HepG2 (cell line): ENCODE results near the gene IRGQ. TPM values are rescaled to one million over a fixed set of nuclear protein-coding genes. Genes with fewer than 3 reads are reported as not detected.
A peak's percentile ranks its signal among the peaks of the same experiment; 100 is the strongest.

Experiments used
- ATAC-seq: fragments of 200-7000 bp; cut with Tn5 transposase; 3 replicates; pipeline ENCODE4 v1.9.1; 2020; ENCODE audit warnings: mild to moderate bottlenecking, moderate library complexity
- BruUV-seq: library from RNA; stranded (reverse); fragments of 400-500 nt; replicated peaks from 2 replicates; lab custom pipeline; 2021; lab: Mats Ljungman, UMichigan
- CTCF ChIA-PET: fragments of 300-600 bp; formaldehyde crosslinking; extraction: SDS; loops from one replicate; lab custom pipeline; 2021; ENCODE audit warnings: low total read pairs, inconsistent platforms, low intra/inter-chr PET ratio; lab: Yijun Ruan, JAX
- POLR2A ChIA-PET: fragments of 350-600 bp; sonication (Branson Sonifier 250); formaldehyde crosslinking; loops from one replicate; lab custom pipeline; 2020; ENCODE audit warnings: antibody characterized with exemption, inconsistent platforms; lab: Yijun Ruan, JAX
- DNase-seq: peaks from one replicate; pipeline ENCODE4 v3.0.0-alpha.2; 2015; ENCODE audit warnings: low spot score
- FAIRE-seq: peaks from 3 replicates; lab custom pipeline; 2011; peaks lifted over from hg19 to GRCh38; lab: Jason Lieb, UNC
- H2AFZ ChIP-seq: one replicate; pipeline ENCODE4 v1.6.1; 2011; ENCODE audit warnings: low read length, inconsistent platforms
- H3K27ac ChIP-seq: fragments of 300-600 bp; 3 replicates; pipeline ENCODE4 v1.8.0; 2011; ENCODE audit warnings: mixed run types, mild to moderate bottlenecking, mixed read lengths, low read length, inconsistent platforms; ENCODE audit not compliant: insufficient read depth; ENCODE audit errors: extremely low read length
- H3K27me3 ChIP-seq, 2 experiments: fragments of 200-600 bp in 1 of 2; 2 replicates in 1 of 2; 3 replicates in 1 of 2; pipeline versions ENCODE4 v1.6.0 to v1.8.0; 2011; ENCODE audit warnings: low read length in 2 of 2, mild to moderate bottlenecking in 2 of 2, moderate library complexity in 2 of 2, inconsistent platforms in 1 of 2; ENCODE audit not compliant: insufficient read depth in 2 of 2, control insufficient read depth in 1 of 2
- H3K36me3 ChIP-seq, 2 experiments: fragments of 200-600 bp in 1 of 2; replicated peaks in 1 of 2; 2 replicates in 1 of 2; 3 replicates in 1 of 2; pipeline versions ENCODE4 v1.5.1 to v1.8.0; 2011; ENCODE audit warnings: low read length in 2 of 2, inconsistent platforms in 1 of 2; ENCODE audit not compliant: insufficient read depth in 2 of 2, control insufficient read depth in 1 of 2
- H3K4me1 ChIP-seq: 2 replicates; pipeline ENCODE4 v1.5.1; 2012; ENCODE audit warnings: low read length, inconsistent platforms; ENCODE audit not compliant: insufficient read depth
- H3K4me2 ChIP-seq: 2 replicates; pipeline ENCODE4 v1.6.0; 2011; ENCODE audit warnings: low read depth, low read length, inconsistent platforms
- H3K4me3 ChIP-seq, 3 experiments: fragments of 200-600 bp in 1 of 3; sonication (generic), shearing (Covaris generic) in 1 of 3; replicated peaks in 1 of 3; 2 replicates each; pipeline ENCODE4 v1.5.1; 2011 to 2016; ENCODE audit warnings: low read length in 3 of 3, inconsistent platforms in 2 of 3, low read depth in 2 of 3, mild to moderate bottlenecking in 2 of 3, control low read depth in 1 of 3, mixed read lengths in 1 of 3; ENCODE audit not compliant: insufficient read depth in 1 of 3
- H3K79me2 ChIP-seq: one replicate; pipeline ENCODE4 v1.6.1; 2011; ENCODE audit warnings: low read length, inconsistent platforms; ENCODE audit not compliant: insufficient read depth
- H3K9ac ChIP-seq: 2 replicates; pipeline ENCODE4 v1.6.0; 2011; ENCODE audit warnings: mild to moderate bottlenecking, low read depth, low read length, inconsistent platforms; ENCODE audit not compliant: insufficient read depth
- H3K9me3 ChIP-seq: 2 replicates; pipeline ENCODE4 v1.5.1; 2012; ENCODE audit warnings: mild to moderate bottlenecking, low read length
- H4K20me1 ChIP-seq: 2 replicates; pipeline ENCODE4 v1.6.0; 2011; ENCODE audit warnings: inconsistent platforms, mild to moderate bottlenecking, low read length, moderate library complexity; ENCODE audit not compliant: insufficient read depth
- ADNP ChIP-seq: sonication (generic); formaldehyde crosslinking; IDR thresholded peaks from 2 replicates; pipeline ENCODE4 v1.4.0; 2020; ENCODE audit warnings: missing genetic modification reagents
- CBFB ChIP-seq: sonication (generic); formaldehyde crosslinking; IDR thresholded peaks from 2 replicates; pipeline ENCODE4 v1.4.0; 2020; ENCODE audit warnings: missing genetic modification reagents
- CREB1 ChIP-seq, 2 experiments: fragments of 450-650 bp in 1 of 2; IDR thresholded peaks; 2 replicates each; pipeline ENCODE4 v1.6.1; 2016 to 2017; ENCODE audit warnings: control low read depth in 1 of 2, mild to moderate bottlenecking in 1 of 2, missing compliant biosample characterization in 1 of 2, missing genetic modification characterization in 1 of 2
- GTF3A ChIP-seq: sonication (generic); formaldehyde crosslinking; conservative IDR thresholded peaks from 2 replicates; pipeline ENCODE4 v1.4.0; 2020; ENCODE audit warnings: mild to moderate bottlenecking, missing genetic modification reagents
- HMGXB4 ChIP-seq, 2 experiments: sonication (generic) in 1 of 2; formaldehyde crosslinking in 1 of 2; IDR thresholded peaks; 2 replicates each; pipeline versions ENCODE4 v1.4.0 to v1.6.1; 2018 to 2020; ENCODE audit warnings: missing genetic modification reagents in 2 of 2, borderline replicate concordance in 1 of 2, low read depth in 1 of 2, mild to moderate bottlenecking in 1 of 2, missing biosample characterization in 1 of 2
- HNF1A ChIP-seq, 2 experiments: sonication (generic) in 1 of 2; formaldehyde crosslinking in 1 of 2; IDR thresholded peaks; 2 replicates each; pipeline versions ENCODE4 v1.4.0 to v1.6.1; 2016 to 2020; ENCODE audit warnings: borderline replicate concordance in 1 of 2, low read depth in 1 of 2, mild to moderate bottlenecking in 1 of 2, missing genetic modification reagents in 1 of 2
- ISL2 ChIP-seq: sonication (generic); formaldehyde crosslinking; IDR thresholded peaks from 2 replicates; pipeline ENCODE4 v1.5.0; 2020; ENCODE audit warnings: missing genetic modification reagents
- MLX ChIP-seq: IDR thresholded peaks from 2 replicates; pipeline ENCODE4 v1.6.1; 2016
- MXI1 ChIP-seq: IDR thresholded peaks from 3 replicates; pipeline ENCODE4 v1.6.1; 2012; ENCODE audit warnings: low read depth, low read length, inconsistent platforms, borderline replicate concordance
- NFRKB ChIP-seq: fragments of 450-650 bp; IDR thresholded peaks from 2 replicates; pipeline ENCODE4 v1.6.1; 2017
- RFX3 ChIP-seq: IDR thresholded peaks from 2 replicates; pipeline ENCODE4 v1.6.1; 2016; ENCODE audit warnings: missing biosample characterization, missing genetic modification reagents
- RFX5 ChIP-seq: IDR thresholded peaks from 2 replicates; pipeline ENCODE4 v1.6.1; 2011; ENCODE audit warnings: low read depth, low read length, improper control_type of control experiment
- SNRNP70 ChIP-seq: fragments of 200-400 bp; formaldehyde crosslinking; IDR thresholded peaks from 2 replicates; pipeline ENCODE4 v1.6.1; 2017; ENCODE audit warnings: mild to moderate bottlenecking, low read depth, low read length, moderate library complexity
- TAF1 ChIP-seq: sonication (generic); formaldehyde crosslinking; IDR thresholded peaks from 2 replicates; pipeline ENCODE4 v1.4.0; 2020; ENCODE audit warnings: missing genetic modification reagents
- THYN1 ChIP-seq: sonication (generic); formaldehyde crosslinking; IDR thresholded peaks from 2 replicates; pipeline ENCODE4 v1.8.1; 2023; ENCODE audit warnings: low read depth, mild to moderate bottlenecking, moderate library complexity, missing genetic modification reagents, borderline replicate concordance
- ZBTB38 ChIP-seq: sonication (generic); formaldehyde crosslinking; IDR thresholded peaks from 2 replicates; pipeline ENCODE4 v1.5.1; 2020; ENCODE audit warnings: mild to moderate bottlenecking, missing genetic modification reagents
- ZNF354B ChIP-seq: sonication (generic); formaldehyde crosslinking; IDR thresholded peaks from 2 replicates; pipeline ENCODE4 v1.8.0; 2022; ENCODE audit warnings: mild to moderate bottlenecking, missing genetic modification reagents
- WGBS: methylation state at CpG from one replicate; pipeline ENCODE4 v1.1.6; 2017; ENCODE audit warnings: low lambda C conversion rate; 5-methylcytosine and 5-hydroxymethylcytosine counted together
- in situ Hi-C: cut with HindIII; loops from 2 replicates; pipeline ENCODE4 v1.10.0; 2017; ENCODE audit warnings: low pct_unique_long_range_greater_than_20kb; ENCODE audit not compliant: extremely low pct_ligation_motif_present
- intact Hi-C: fragments of 100-400 bp; cut with micrococcal nuclease; formaldehyde crosslinking; loops from one replicate; pipeline ENCODE4 v1.10.0; 2022; ENCODE audit not compliant: unreplicated experiment
- polyA plus RNA-seq, 8 experiments: library from polyadenylated mRNA; depleted of rRNA in 3 of 8; stranded (reverse) in 7 of 8; unstranded in 1 of 8; fragments of >200 nt; fragmentation: Illumina TruSeq in 4 of 8; extraction: Trizol in 4 of 8; gene quantifications; 2 replicates each; pipeline versions ENCODE4 v1.2.1 to v1.2.3, GENCODE V29; 2011 to 2016; ENCODE audit warnings: low read depth in 4 of 8, missing spikeins in 1 of 8, mixed read lengths in 1 of 8; ENCODE audit not compliant: insufficient read depth in 1 of 8
- total RNA-seq, 5 experiments: library from RNA; depleted of rRNA; stranded (reverse); fragments of >200 nt; fragmentation: Illumina TruSeq; extraction: Trizol; gene quantifications; 2 replicates each; pipeline ENCODE4 v1.2.3, GENCODE V29; 2016; ENCODE audit warnings: low read depth in 1 of 5

Gene IRGQ
- total and polyA plus RNA-seq, 2 of the 13 experiments (the other 11 are each of a cell fraction or from before 2014, with no cell fraction given), result 11.6 to 12.4 TPM

- Histone ChIP-seq H3K27ac (peak within 1 kb of the TSS; percentile 72), H4K20me1 (no peaks in the 10 kb centered on the region), H3K79me2 (peaks cover 8% of the 10 kb centered on the region), H3K4me3 (peak within 1 kb of the TSS; percentile 87 to 92 (median 89)), H3K36me3 (peaks cover 0 to 1% of the 10 kb centered on the region in 2 experiments; a peak in 1 of 5 replicates), H3K4me1 (peaks cover 19% of the 10 kb centered on the region; the same call in 1 of the 2 replicates), H3K9ac (peak within 1 kb of the TSS; percentile 88), H2AFZ (peak within 1 kb of the TSS; percentile 31), H3K27me3 (no peaks in the 10 kb centered on the region; a peak in 1 of 5 replicates), H3K9me3 (no peaks in the 10 kb centered on the region), H3K4me2 (peak within 1 kb of the TSS; percentile 93)
- no TSS peak for BruUV-seq
- ATAC-seq, result peak; percentile 97
- peak; percentile 96 for DNase-seq
- in situ Hi-C loops (no loop called here), intact Hi-C loops (loop anchor here (1.0 kb wide), 1 partner anchor 21 kb away; the partner anchor contains the start of genes IRGQ and ZNF576)
- ChIA-PET POLR2A (interaction anchor here (1.4 to 1.8 kb wide), 2 partner anchors 20 to 21 kb away, joined by 3 to 6 read pairs; partner anchors contain the start of genes IRGQ and ZNF576), CTCF (no interaction called here)
- under 1% methylated on average over 23 of the region's 51 CpGs for WGBS
- peak; percentile 98 for FAIRE-seq
- TF ChIP-seq GTF3A (CRISPR knock-in tag) (no peak), MLX (CRISPR knock-in tag) (no peak), RFX5 (peak; percentile 98), CREB1 (IDR thresholded peaks at IDR 0.05) (peak; percentile 92), CREB1 (CRISPR knock-in tag; IDR thresholded peaks at IDR 0.05) (peak; percentile 90), ZNF354B (CRISPR knock-in tag) (no peak), MXI1 (peak; percentile 93), HMGXB4 (CRISPR knock-in tag; IDR thresholded peaks at IDR 0.05; ENCODE audit: borderline replicate concordance in 1 of 2, low read depth in 1 of 2) (peak in 1 of 2 experiments; percentile 21; a peak in 1 of 4 replicates), RFX3 (CRISPR knock-in tag) (peak; percentile 75), ADNP (no peak), SNRNP70 (no peak), NFRKB (no peak), THYN1 (CRISPR knock-in tag) (no peak), TAF1 (peak; percentile 42; the same call in 1 of the 2 replicates), ZBTB38 (CRISPR knock-in tag) (no peak), CBFB (CRISPR knock-in tag) (no peak), HNF1A (IDR thresholded peaks at IDR 0.05; ENCODE audit: low read depth) (no peak), HNF1A (CRISPR knock-in tag; IDR thresholded peaks at IDR 0.05; ENCODE audit: borderline replicate concordance) (no peak), ISL2 (CRISPR knock-in tag) (0 out of 2 replicates have a peak, but pooled peaks have one; percentile 48)
These were observed 20.6 kb downstream of the IRGQ start, which contains the start of the genes PINLYP and XRCC1 for GRCh38 chr19:43575156-43575950. Gene PINLYP (plus strand): TSS chr19:43575801. CDS start chr19:43577192, 1,391 bp downstream. Gene XRCC1 (minus strand): TSS chr19:43575527. CDS start chr19:43575458, 69 bp downstream.
